NCI-H345 (cell line): ENCODE data around the gene DAAM1.

Experiments
- DNase-seq: peaks from one replicate; lab custom pipeline; 2025; lab: John Stamatoyannopoulos, UW

DAAM1 gene

GRCh38 chr14:59188461-59189090 is at the start of gene DAAM1:
TSS of gene DAAM1 (plus strand) at chr14:59188667. CDS start at chr14:59263478, 74,811 bp downstream.
- peak; percentile 99 for DNase-seq

GRCh38 chr14:59139324-59139723 is 49.1 kb upstream of the DAAM1 start:
- DNase-seq, result no peak

DNA sequence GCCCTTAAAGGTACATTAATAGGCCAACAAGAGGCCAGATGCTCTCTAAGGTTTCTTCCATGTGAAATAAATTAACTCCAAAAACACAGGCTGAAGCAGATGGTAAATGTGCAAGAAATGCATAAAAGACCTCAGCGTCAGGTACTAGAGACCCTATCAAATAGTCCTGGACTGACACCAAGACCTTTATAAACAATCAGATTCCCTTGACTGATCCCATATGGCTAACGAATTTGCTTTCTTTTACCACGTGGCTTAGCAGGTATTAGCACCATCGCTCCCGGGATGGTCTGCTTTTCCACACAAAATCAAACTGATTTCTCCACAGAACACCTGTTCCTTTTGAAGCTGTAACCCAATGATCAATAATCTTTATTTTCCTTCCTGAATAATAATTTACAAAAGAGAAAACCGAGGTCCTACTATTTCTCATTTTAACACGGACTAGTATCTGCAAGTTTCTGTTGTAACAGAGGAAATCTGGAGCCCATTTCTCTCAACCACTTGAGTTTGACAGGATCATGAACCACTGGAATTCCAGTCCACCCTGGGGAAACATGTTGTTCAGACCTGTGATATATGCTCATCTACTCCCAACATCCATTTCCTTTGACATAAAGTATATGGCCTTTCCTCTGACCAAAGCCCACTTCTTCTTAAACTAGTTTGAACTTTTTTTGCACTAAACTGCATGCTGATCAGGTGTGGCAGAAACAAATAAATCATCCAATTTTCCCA is 48.2 kb upstream of the DAAM1 start:
- no peak for DNase-seq

DNA sequence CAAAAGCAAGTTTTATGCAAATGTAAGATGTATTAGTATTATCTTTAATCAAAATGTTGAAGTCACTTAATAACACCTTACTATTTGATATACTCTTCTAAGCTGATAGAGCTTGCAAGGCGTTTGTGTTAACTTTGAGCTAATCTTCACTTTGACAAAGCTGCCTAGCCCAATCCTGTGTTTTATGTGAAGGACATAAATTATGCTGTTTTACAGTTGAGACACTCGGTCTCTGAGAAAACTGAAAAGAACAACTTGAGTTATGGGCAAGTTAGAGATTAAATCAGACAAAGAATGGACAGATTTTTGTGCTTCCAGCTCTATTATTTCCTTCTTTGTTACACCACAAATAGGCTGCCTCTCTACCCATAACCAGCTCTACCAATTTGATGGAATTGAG is 42.0 kb upstream of the DAAM1 start:
- DNase-seq, result no peak

DNA sequence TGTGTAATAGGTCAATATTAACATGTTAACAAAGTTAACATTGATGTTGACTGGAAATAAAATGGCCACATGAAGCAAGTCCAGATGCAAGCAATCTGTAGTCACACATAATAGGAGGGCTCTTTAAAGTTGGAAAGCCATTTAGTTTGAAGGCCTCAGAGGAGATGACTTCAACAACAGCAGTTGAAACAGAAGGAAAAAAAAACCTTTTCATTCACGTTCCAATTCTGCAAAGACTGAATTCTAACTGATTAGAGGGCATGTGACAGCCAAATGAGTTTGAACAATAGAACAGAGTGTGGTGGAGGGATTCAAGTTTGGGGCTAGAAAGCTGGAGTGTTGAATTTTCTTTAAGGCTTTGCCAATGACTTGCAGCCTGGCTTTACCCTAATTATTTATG is 41.5 kb upstream of the DAAM1 start:
- no peak for DNase-seq

DNA sequence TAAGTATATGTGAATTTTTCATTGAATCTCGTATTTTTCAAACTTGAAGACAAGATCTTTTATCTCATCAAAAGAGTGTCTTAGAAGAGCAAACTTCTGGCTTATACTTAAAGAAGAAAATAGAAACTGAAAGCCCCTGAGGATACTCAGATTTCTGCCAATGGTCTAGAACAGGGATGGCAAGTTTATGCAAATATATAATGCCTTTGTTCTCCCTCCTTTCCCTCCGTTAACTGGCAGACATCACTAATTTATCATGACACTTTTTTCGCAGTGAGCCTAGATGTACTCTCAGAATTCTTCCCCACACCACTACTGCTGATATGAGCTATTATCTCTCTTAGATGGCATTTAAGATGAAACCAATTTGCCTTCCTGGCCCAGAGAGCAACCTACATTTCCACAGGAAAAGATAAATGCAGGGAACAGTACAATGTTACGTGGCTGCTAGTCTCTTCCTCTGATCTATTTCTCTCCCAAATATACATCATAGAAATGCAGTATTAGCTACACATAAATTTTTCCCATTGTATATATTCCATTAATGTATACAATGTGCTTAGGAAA is 40.0 kb upstream of the DAAM1 start:
- DNase-seq, result no peak

DNA sequence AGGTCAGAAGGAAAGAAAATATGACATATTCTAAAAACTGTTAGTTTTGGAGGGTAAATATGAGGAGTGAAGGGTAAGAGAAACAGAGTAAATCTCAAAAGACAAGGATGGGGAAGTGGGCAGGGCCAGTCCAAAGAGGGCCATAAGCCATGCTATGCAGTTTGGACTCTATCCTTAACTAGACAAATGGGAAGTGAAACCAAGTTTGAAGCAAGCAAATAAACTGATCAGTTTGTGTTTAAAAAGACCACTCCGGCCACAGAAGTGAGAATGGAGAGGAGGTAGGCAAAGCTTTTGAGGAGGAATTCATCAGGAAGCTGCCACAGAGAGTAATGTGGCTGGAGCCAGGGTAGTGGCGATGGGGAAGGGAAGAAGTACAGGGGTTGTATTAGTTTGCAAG is 37.5 kb upstream of the DAAM1 start:
- DNase-seq, result no peak

GRCh38 chr14:59154373-59154772 is 34.1 kb upstream of the DAAM1 start:
- DNase-seq, result no peak

DNA sequence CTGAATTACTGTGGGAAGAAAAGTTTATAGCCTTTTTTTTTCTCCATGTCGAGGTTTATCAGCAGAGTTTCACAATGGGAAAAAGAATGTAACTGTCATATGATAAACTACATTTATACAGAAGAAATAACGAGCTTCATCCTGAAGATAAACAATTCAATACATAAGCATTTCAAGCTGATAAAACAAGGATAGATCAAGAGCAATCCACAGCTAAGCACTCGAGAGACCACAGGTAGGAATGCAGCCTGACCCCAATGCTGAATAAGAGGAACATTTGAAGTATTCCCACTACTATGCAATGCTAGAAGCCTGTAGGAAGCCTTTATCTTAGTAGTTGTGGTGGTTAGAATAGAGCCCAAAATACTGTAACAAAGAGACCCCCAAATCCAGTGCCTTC is 32.6 kb upstream of the DAAM1 start:
- no peak for DNase-seq

DNA sequence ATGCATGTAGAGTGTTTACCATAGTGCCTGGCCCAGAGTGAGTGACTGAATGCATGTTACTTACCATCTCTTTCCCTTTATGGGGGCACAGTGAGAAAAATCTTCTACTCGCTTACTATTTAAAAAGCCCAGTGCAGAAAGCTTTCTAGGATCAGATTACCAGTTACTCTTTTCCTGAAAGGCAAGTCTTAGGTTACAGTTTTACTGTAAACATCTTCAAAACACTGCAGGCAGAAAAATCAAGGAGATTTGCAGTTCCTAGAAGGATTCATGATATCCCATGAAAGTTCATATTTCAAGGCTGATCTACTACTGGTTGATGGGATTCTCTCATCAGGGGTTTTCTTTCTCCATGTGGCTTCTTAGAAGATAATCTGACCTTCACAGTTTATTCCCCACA is 29.3 kb upstream of the DAAM1 start:
- DNase-seq, result no peak

DNA sequence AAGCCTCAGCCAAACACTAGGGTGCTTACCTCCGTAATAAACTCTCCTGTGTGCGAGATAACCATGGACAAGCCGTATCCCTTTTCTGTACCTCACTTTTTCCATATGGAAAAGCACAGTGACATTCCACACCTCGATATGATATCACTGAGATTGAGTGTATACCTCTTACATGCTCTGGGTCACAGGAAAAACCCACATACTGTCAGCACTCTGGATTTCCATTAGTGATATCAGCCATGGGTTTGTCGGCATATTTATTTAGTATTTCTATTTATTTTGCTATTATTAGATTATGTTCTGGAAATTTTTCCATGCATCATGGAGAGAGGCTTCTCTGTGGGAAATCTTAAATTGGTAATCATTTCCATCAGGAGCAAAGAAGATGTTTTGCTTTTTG is 28.0 kb upstream of the DAAM1 start:
- DNase-seq, result no peak

DNA sequence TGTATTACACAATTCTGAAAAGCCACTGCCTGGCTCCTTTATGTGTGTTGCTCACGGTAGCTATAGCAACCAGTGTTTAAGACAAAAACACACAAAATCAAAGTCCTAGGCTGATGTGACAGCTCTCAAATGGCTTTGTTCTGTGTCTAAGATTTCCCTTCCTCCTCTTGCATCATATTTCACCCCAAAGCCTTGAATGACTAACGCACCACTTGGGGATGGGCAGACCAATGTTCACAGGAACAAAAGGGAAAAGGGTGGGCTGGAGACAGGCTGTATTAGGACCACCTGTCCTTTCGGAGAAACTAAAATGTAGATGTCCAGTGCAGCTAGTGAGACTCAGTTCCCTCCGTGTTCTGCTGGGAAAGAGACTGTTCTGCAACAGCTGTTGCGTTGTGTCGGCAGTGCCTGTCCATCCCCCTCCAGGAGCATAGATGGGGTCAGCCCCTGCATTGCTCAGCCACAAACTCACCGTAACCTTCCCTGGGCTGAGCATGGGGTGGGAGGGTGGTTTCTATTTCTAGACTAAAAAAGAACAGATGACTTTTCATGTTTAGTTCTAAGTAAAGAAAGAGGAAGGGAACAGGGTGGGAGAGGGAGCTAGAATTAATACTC is 26.8 kb upstream of the DAAM1 start:
- no peak for DNase-seq

- DNase-seq, result no peak
These were observed 22.2 kb upstream of the DAAM1 start for GRCh38 chr14:59166258-59166657.

DNA sequence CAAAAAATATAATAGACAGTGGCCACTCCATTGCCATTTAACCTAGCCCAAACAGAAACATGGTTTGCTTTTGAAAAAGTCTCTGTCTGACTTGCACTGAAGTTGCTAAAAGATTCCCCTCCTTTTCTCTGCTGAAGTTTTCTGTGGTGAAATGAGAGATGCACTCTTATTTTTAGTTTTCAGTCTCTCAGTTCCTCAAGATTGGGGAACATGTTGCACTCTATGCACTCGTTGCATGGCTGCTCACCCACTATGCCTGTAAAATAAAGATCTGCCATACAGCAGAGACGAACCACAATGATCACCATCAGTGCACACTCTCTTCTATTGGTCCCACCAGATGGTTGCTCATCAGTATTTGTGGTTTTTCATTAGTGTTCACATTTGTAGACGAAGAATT is 13.1 kb upstream of the DAAM1 start:
- no peak for DNase-seq

GRCh38 chr14:59176765-59177164 is 11.7 kb upstream of the DAAM1 start:
- no peak for DNase-seq

DNA sequence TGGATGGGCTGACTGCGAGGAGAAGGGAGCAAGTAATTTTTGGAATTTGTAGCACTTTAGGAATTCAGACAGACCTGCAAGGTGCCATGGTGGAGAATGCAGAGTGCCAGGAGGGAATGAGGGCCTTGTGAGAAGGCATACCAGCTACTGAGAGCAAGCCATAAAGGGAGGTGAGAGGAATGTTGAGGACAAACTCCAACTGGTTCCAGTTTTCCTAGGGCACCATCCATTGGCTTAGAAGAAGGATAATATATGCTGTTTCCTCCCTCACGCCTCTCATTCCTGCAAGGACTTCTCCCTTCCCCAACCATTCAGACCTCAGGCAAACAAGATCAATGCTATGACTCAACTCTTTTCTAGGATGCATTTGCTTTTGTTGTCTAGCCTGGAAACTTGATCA is 11.2 kb upstream of the DAAM1 start:
- DNase-seq, result no peak

- no peak for DNase-seq
These were observed 6.7 kb upstream of the DAAM1 start for GRCh38 chr14:59181791-59182190.

GRCh38 chr14:59182641-59183040 is 5.8 kb upstream of the DAAM1 start:
- peak; percentile 74 for DNase-seq

GRCh38 chr14:59183150-59183549 is 5.3 kb upstream of the DAAM1 start:
- no peak for DNase-seq

DNA sequence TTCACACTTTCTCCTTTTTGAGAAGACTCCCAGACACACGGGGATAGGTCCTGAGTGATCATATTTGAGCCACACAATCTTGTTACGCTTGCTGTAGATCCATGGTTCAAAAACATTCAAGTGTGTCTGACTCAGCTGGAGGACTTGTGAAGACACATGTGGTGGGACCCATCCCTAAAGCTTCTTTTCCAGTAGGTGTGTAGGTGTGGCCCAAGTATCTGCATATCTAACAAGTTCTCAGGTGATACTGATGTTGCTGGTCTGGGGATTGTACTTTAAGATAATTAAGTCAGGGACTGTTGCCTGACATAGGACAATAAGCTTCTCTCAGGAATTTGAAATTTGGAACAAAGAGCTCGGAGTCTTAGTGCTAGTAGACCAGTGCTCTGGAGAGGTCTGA is 4.1 kb upstream of the DAAM1 start:
- no peak for DNase-seq

DNA sequence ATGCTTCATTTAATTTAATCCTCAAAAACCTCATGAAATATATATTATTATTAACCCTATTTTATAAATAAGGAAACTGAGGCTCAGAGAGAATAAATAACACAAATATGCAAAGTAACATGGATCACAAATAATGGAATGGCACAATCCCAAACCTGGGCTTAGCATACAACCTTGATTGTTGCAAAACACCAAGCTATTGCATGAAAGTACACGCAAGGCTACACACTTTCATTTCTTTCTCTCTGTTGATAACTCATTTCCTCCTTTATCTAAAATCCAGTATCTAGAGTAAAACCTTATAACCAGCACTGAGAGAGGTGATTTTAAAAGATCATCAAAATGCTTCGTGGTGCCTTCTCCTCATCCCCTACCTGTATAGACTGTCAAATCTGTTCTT is 2.8 kb upstream of the DAAM1 start:
- DNase-seq, result no peak

- no peak for DNase-seq
These were observed 2.2 kb upstream of the DAAM1 start for GRCh38 chr14:59186306-59186705.

DNA sequence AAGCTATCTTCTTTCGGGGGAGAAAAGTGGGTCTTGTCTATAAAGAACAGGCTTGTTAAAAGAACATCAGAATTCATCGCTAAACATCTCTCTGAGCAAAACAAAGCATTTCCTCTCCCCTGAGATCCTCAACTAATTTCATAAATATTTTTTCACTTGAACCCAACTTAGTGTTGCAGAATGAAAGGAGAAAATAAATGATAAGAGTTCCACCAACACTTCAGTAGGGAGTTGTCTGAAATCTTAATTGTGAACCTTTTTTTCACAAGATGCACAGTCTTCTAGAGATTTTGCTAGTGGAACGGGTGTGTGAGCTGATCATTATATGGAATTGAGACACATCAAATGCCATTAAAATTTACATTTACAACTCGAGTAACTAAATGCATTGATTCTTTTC is 1.3 kb upstream of the DAAM1 start:
- DNase-seq, result no peak
